Islet of Langerhans (tissue), 1 donor: ENCODE measurements around the gene AFF1.
A peak's percentile ranks its signal among the peaks of the same experiment; 100 is the strongest.

ENCODE experiments used
- FAIRE-seq: peaks from one replicate; lab custom pipeline; 2011; peaks lifted over from hg19 to GRCh38; lab: Jason Lieb, UNC

The AFF1 gene

GRCh38 chr4:87166296-87166854, 231.6 kb downstream of the AFF1 start:
- no peak for FAIRE-seq

- no peak for FAIRE-seq
These were observed 237.1 kb downstream of the AFF1 start for GRCh38 chr4:87171944-87172343.

GRCh38 chr4:87174672-87175071, 239.9 kb downstream of the AFF1 start:
- no peak for FAIRE-seq

- no peak for FAIRE-seq
These were observed 244.9 kb downstream of the AFF1 start for GRCh38 chr4:87179751-87180150.

- FAIRE-seq: no peak
These were observed 246.0 kb downstream of the AFF1 start for GRCh38 chr4:87180767-87181166.

- FAIRE-seq: no peak
These were observed 250.5 kb downstream of the AFF1 start for GRCh38 chr4:87185146-87185870.

GRCh38 chr4:87188048-87188447, 253.2 kb downstream of the AFF1 start:
- peak; percentile 38 for FAIRE-seq

- no peak for FAIRE-seq
These were observed 254.1 kb downstream of the AFF1 start for GRCh38 chr4:87188932-87189331.
